Thoracic aorta (tissue), 2 donors: Measurements from ENCODE around the gene PRDM16. TPM values are rescaled to one million over a fixed set of nuclear protein-coding genes. Genes with fewer than 3 reads are reported as not detected.

ENCODE experiments used
- ATAC-seq: fragments of 150-250 bp; one replicate; pipeline ENCODE4 v1.8.0; 2017; ENCODE audit warnings: low read depth; ENCODE audit not compliant: insufficient number of reproducible peaks, low FRiP score
- DNase-seq: peaks from one replicate; pipeline ENCODE4 v3.0.0-alpha.2; 2020; ENCODE audit warnings: low spot score
- H3K27ac ChIP-seq, 2 donors: fragments of 200-600 bp; sonication (generic); 1 replicate in 1 of 2; 2 replicates in 1 of 2; pipeline ENCODE4 v1.5.1; 2016; ENCODE audit warnings: mild to moderate bottlenecking in 2 of 2, moderate library complexity in 2 of 2
- H3K27me3 ChIP-seq: fragments of 200-600 bp; sonication (generic); replicated peaks from 2 replicates; pipeline ENCODE4 v1.6.0; 2016; ENCODE audit warnings: mild to moderate bottlenecking; ENCODE audit not compliant: insufficient read depth
- H3K36me3 ChIP-seq: fragments of 200-600 bp; sonication (generic); one replicate; pipeline ENCODE4 v1.5.1; 2016
- H3K4me1 ChIP-seq, 2 donors: fragments of 200-600 bp; sonication (generic); 1 replicate in 1 of 2; 2 replicates in 1 of 2; pipeline versions ENCODE4 v1.5.1 to v1.6.0; 2016; ENCODE audit warnings: low read depth in 2 of 2, mild to moderate bottlenecking in 1 of 2; ENCODE audit not compliant: control insufficient read depth in 1 of 2
- H3K4me3 ChIP-seq: fragments of 200-600 bp; sonication (generic); 2 replicates; pipeline ENCODE4 v1.5.1; 2016; ENCODE audit warnings: mild to moderate bottlenecking
- H3K9me3 ChIP-seq: fragments of 200-600 bp; sonication (generic); 2 replicates; pipeline ENCODE4 v1.5.1; 2016
- total RNA-seq, 2 donors: library from RNA; depleted of rRNA; stranded (reverse); fragments of >200 nt; gene quantifications; one replicate each; pipeline versions ENCODE4 v1.1.0 to v1.2.3, GENCODE V29; 2016
- TF ChIP-seq, protein P1 (sequence below): fragments of 200-600 bp; sonication (generic); IDR thresholded peaks from one replicate; pipeline ENCODE4 v1.5.1; 2019; ENCODE audit warnings: antibody characterized with exemption

PRDM16 gene
- total RNA-seq, 2 donors from 2014 or later: 68.9 to 85.4 TPM

DNA sequence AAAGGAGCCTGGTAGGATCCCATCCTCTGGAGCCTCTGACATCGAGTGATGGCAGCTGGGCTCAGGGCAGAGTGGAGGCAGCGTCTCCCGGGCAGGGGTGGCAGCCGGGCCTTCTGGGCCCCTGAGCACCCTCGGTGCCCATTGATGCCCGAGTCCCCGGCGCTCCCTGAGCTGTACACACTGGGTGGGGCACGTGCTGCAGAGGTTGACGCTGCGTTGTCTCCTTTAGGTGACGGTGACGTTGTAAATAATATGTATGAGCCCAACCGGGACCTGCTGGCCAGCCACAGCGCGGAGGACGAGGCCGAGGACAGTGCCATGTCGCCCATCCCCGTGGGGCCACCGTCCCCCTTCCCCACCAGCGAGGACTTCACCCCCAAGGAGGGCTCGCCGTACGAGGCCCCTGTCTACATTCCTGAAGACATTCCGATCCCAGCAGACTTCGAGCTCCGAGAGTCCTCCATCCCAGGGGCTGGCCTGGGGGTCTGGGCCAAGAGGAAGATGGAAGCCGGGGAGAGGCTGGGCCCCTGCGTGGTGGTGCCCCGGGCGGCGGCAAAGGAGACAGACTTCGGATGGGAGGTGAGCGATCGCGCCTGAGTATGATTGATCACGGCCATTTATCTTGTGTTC, 117.0 kb downstream of the PRDM16 start:
- Histone ChIP-seq H3K4me1 (peaks cover 41 to 79% of the 10 kb centered on the region in 2 donors), H3K36me3 (no peaks in the 10 kb centered on the region)

DNA sequence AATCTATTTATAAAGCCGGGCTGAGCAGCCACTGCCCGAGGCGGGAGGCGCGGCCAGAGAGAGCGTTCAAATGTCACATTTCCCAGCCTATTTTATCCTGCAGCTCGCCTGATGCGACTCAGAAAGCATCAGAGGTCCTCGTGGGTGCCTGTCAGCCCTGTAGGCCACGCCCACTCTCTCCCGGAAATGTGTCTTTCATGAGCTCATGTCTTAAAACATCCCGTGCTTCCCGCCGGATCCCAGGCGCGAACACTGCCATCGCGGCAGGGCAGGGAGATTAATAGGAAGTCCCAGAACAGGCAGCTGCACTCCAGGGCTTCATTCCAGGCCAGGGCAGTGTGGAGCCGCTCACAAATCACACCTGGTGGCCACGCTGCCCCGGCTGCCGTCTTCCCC, 117.5 kb downstream of the PRDM16 start:
- DNase-seq (peak; percentile 90), ATAC-seq (peak; percentile 62)
- Histone ChIP-seq H3K9me3 (no peaks in the 10 kb centered on the region), H3K27ac (peak overlapping the region; percentile 97 to 100), H3K36me3 (no peaks in the 10 kb centered on the region), H3K27me3 (no peaks in the 10 kb centered on the region), H3K4me1 (peaks cover 44 to 85% of the 10 kb centered on the region in 2 donors), H3K4me3 (peak overlapping the region; percentile 34)
- TF ChIP-seq, protein P1, sequence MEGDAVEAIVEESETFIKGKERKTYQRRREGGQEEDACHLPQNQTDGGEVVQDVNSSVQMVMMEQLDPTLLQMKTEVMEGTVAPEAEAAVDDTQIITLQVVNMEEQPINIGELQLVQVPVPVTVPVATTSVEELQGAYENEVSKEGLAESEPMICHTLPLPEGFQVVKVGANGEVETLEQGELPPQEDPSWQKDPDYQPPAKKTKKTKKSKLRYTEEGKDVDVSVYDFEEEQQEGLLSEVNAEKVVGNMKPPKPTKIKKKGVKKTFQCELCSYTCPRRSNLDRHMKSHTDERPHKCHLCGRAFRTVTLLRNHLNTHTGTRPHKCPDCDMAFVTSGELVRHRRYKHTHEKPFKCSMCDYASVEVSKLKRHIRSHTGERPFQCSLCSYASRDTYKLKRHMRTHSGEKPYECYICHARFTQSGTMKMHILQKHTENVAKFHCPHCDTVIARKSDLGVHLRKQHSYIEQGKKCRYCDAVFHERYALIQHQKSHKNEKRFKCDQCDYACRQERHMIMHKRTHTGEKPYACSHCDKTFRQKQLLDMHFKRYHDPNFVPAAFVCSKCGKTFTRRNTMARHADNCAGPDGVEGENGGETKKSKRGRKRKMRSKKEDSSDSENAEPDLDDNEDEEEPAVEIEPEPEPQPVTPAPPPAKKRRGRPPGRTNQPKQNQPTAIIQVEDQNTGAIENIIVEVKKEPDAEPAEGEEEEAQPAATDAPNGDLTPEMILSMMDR: no peak

More for the DNA sequence above, 117.0 kb downstream of the PRDM16 start:
- Histone ChIP-seq H3K27ac (peak overlapping the region; percentile 97 to 100), H3K27me3 (no peaks in the 10 kb centered on the region), H3K4me3 (peak overlapping the region; percentile 34), H3K9me3 (no peaks in the 10 kb centered on the region)
- DNase-seq: no peak
- TF ChIP-seq, protein P1: no peak
- no peak for ATAC-seq

DNA sequence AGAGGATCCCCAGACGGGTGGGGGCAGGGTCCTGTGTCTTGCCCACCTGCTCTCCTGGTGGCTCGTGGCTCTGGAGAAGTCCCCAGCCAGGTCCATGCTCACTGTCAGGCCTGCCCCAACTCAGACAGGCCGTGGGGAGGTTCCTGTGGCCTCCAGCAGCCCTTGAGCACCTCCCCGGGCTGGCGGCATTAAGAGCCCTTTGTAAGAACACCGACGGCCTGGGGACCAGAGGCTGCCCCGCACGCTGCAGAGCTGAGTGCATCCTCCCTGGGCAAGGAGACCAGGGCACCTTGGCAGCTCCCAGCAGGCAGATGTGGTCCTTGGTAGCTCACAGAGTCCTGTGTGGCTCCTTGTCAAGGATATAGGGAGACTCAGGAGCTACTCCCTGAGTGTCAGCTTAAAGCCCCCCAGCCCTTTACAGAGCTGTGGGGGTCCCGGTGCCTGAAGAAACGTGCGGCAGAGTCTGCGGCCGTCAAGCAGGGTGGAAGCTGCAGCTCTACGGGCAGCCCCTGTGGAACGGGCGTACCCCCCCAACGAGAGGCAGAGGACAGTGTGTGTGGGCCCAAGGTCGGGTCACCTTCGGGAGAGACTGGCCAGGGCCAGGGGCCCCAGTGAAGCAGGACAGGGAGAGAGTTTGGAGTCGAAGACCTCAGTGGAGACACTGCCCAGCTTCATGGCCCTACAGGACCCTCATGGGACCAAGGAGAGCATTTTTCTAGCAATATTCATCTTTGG, 118.6 kb downstream of the PRDM16 start:
- no peak for ATAC-seq
- no peaks in the 10 kb centered on the region for H3K27me3 ChIP-seq
- peak overlapping the region; percentile 60 for H3K4me3 ChIP-seq
- H3K36me3 ChIP-seq: no peaks in the 10 kb centered on the region
- H3K4me1 ChIP-seq: peaks cover 46 to 95% of the 10 kb centered on the region in 2 donors
- no peak for DNase-seq
- peak overlapping the region; percentile 97 to 100 for H3K27ac ChIP-seq
- TF ChIP-seq, protein P1: no peak
- no peaks in the 10 kb centered on the region for H3K9me3 ChIP-seq

DNA sequence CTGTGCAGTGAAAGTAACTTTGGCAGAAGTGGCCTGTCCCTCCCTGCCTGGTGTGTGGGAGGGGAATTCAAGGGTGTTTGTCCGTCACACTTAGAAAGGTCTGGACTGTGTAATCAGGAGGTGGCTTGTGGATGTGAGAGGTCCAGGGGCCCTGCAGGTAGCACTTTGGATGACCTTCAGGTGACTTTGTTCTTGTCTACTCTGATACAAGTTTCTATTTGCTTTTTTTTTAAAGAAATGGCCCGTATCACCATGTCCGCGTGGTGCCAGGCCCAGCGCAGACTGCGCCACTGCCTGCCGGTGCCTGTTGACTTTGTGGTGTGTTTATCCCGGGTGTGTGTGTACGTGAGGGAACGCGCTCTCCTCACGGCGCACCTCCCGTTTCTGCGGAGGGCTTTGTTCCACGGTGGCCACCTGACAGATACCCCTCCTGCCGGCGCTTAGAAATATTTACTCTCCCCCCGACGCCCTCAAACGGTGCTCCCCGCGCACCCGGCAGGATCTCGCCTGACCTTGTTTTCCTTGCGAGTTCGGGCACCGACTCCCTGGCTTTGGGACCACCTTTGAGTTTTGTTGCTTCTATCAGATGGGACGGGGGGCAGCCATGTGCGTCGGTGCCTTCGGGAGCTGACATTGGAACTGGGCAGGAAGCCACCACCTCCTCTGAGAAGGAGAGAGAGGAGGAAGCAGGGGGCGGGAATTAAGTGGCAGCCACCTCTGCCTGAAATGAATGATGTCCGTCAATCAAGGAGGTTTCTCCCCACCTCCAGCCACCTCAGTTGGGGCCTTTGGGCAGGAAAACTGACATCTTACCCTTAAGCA, 119.4 kb downstream of the PRDM16 start:
- peak overlapping the region; percentile 97 to 100 for H3K27ac ChIP-seq
- peak; percentile 56 for ATAC-seq
- no peaks in the 10 kb centered on the region for H3K9me3 ChIP-seq
- no peaks in the 10 kb centered on the region for H3K27me3 ChIP-seq
- TF ChIP-seq, protein P1: no peak
- H3K4me1 ChIP-seq: peaks cover 49 to 98% of the 10 kb centered on the region in 2 donors
- no peaks in the 10 kb centered on the region for H3K36me3 ChIP-seq
- H3K4me3 ChIP-seq: peak overlapping the region; percentile 60
- no peak for DNase-seq
